NB4 (cell line): ENCODE measurements around the gene NPDC1.
"Not testable (repeated sequence)": the region's sequence is repeated elsewhere in the genome, so short reads cannot be mapped to it uniquely, and the experiment has no call there.

ENCODE experiments used
- DNase-seq: peaks from one replicate; pipeline ENCODE4 v3.0.0; 2010; ENCODE audit warnings: low read depth
- H3K4me3 ChIP-seq: one replicate; pipeline ENCODE4 v1.5.1; 2011; ENCODE audit warnings: mild to moderate bottlenecking, low read depth, low read length, moderate library complexity
- MYC ChIP-seq: IDR thresholded peaks from 2 replicates; pipeline ENCODE4 v1.6.1; 2011; ENCODE audit warnings: low read depth, low read length
- POLR2A ChIP-seq: IDR thresholded peaks from 2 replicates; pipeline ENCODE4 v1.6.1; 2011; ENCODE audit warnings: mild to moderate bottlenecking; ENCODE audit not compliant: insufficient read length; ENCODE audit errors: extremely low read depth
- TF ChIP-seq, protein P1 (sequence below): IDR thresholded peaks from 2 replicates; pipeline ENCODE4 v1.6.1; 2011; ENCODE audit warnings: low read depth, low read length
- TF ChIP-seq, protein P2 (sequence below): IDR thresholded peaks from one replicate; pipeline ENCODE4 v1.5.1; 2012; ENCODE audit warnings: low read depth, low read length

The NPDC1 gene

DNA sequence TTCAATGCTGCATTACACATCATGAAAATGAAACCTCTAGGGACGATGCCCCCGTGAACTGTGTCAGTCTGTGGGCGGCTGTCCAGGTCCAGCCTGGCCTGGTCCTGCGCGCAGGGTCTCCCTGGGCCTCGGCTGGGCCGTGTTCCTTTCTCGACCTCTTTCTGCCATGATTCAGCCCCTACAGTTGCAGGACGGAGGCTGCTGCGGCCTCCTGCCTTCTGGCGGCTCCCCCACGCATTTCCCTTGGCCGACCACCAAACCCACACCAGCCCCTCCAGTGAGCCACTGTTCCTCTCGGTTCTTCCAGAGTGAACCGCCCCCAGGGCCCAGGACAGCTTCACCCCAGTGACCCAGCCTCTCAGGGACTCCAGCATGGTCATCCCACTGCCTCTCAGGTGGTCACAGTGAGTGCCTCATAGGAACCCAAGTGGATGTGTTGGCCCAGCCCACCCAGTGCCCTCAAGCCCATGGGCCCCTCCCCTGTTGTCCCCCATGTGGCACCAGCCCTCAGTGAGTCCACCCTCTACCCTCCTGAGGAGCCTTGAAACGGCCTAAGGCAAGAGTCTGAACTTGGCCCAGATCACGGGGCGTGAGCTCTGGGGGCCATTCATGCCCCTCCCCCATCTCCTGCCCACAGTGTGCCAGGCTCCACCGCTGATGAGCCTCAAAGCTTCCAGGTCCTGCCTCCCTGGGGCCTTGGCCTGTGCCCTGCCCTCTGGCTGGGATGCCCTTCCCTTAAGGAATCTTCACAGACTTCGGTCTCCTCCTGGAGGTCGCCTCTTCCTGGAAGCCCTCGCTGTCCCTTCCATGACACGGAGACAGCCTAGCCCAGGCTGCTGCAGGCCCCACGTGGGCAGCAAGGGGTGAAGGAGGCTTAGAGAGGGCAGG, 39.6 kb downstream of the NPDC1 start:
- DNase-seq, result peak; percentile 58
- TF ChIP-seq MYC (no peak), POLR2A (peak; percentile 7)
- TF ChIP-seq, protein P1, sequence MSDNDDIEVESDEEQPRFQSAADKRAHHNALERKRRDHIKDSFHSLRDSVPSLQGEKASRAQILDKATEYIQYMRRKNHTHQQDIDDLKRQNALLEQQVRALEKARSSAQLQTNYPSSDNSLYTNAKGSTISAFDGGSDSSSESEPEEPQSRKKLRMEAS, result no peak
- TF ChIP-seq, protein P2, sequence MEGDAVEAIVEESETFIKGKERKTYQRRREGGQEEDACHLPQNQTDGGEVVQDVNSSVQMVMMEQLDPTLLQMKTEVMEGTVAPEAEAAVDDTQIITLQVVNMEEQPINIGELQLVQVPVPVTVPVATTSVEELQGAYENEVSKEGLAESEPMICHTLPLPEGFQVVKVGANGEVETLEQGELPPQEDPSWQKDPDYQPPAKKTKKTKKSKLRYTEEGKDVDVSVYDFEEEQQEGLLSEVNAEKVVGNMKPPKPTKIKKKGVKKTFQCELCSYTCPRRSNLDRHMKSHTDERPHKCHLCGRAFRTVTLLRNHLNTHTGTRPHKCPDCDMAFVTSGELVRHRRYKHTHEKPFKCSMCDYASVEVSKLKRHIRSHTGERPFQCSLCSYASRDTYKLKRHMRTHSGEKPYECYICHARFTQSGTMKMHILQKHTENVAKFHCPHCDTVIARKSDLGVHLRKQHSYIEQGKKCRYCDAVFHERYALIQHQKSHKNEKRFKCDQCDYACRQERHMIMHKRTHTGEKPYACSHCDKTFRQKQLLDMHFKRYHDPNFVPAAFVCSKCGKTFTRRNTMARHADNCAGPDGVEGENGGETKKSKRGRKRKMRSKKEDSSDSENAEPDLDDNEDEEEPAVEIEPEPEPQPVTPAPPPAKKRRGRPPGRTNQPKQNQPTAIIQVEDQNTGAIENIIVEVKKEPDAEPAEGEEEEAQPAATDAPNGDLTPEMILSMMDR, result no peak
- no peak overlapping the region for H3K4me3 ChIP-seq

DNA sequence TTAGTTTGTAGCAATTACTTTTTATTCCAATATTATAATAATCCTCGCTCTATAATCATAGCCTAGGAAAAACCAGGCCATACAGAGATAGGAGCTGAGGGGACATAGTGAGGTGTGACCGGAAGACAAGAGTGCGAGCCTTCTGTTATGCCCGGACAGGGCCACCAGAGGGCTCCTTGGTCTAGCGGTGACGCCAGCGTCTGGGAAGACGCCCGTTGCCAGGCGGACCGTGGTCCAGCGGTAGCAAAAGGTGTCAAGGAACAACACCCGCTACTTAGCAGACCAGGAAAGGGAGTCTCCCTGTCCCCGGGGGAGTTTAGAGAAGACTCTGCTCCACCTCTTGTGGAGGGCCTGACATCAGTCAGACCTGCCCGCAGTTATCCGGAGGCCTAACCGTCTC, 41.7 kb downstream of the NPDC1 start:
- DNase-seq, H3K4me3 ChIP-seq: not testable (repeated sequence)
- TF ChIP-seq, protein P2, result peak; percentile 9

DNA sequence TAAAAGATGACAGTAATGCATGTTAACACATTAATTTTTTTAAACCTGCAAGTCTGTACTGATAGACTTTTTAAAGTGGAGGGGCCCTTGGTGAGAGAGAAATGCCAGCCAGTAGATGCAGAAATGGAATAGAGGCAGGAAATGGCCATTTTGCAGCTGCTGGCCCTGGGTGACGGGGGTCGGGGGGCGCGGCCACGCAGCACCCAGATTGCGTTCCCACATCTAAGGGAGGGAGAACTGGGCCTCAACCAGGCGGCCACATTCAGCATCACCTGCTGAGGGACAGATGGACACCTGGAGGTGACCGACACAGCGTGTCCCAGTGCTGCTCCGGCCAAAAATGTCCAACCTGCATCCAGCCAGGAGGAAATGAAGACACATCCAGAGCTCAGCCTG, 43.3 kb downstream of the NPDC1 start:
- TF ChIP-seq, protein P1, result no peak
- TF ChIP-seq POLR2A (no peak), MYC (no peak)
- TF ChIP-seq, protein P2, result no peak
- H3K4me3 ChIP-seq, result no peak overlapping the region
- no peak for DNase-seq

DNA sequence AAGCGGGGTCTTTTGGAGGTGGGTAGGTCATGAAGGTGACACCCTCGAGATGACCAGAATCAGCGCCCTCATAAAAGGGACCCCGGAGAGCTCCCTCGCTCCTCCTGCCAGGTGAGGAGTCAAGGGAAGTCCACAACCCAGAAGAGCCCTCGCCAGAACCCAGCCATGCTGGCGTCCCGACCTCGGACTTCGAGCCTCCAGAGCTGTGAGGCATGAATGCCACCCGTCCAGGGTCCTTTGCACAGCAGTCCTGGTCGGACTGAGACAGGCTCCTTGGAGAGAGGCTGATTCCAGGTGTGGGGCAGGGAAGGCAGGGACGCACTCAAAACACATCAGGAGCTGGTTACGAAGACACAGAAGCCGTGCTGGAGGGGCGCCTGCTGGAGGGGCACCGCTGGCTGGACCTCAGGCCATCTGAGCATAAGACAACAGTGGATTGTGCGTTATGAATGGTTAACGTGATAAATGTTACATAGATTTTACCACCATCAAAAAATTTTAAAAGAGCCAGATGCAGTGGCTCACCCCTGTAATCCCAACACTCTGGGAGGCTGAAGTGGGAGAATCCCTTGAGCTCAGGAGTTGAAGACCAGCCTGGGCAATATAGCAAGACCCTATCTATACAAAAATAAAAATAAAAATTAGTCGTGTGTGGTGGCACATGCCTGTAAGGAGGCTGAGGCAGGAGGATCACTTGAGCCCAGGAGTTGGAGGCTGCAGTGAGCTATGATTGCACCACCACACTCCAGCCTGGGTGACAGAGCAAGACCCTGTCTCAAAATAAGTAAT, 43.9 kb downstream of the NPDC1 start:
- TF ChIP-seq POLR2A, result no peak
- DNase-seq, result no peak
- no peak overlapping the region for H3K4me3 ChIP-seq

DNA sequence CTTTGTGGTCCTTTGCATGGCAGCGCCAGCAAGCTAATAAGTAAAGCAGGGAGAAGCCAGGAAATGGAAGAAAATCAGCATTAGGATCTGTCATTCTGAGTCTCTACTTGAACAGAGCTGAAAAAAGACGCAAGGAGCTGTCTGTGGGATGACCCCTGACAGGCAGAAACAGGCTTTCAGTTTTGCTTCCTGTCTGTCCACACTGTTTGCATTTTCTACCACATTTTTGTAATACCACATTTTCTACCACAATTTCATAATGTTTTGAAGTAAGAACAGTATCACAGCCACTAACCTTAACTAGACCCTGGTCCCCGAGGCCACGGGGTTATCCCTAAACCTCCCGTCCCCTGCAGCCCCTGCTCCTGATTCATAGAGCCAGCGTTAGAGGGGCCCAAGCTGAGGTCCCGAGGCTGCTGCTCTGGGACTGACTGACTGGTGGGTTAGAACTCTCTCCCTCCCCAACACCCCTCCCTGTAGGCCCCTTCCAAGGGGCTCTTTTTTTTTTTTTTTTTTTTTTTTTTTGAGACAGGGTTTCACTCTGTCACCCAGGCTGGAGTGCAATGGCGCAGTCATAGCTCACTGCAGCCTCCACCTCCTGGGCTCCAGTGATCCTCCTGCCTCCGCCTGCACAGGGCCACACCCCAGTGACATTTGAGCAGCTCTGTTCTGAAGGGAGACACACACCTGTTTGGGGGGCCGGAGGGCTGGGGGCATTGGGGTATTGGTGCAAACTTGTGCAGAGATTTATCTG, 45.6 kb downstream of the NPDC1 start:
- peak; percentile 87 for DNase-seq
- TF ChIP-seq POLR2A, result no peak
- TF ChIP-seq MYC, result peak; percentile 38; the same call in 1 of the 2 replicates
- TF ChIP-seq, protein P1, result peak; percentile 63
- no peak overlapping the region for H3K4me3 ChIP-seq

DNA sequence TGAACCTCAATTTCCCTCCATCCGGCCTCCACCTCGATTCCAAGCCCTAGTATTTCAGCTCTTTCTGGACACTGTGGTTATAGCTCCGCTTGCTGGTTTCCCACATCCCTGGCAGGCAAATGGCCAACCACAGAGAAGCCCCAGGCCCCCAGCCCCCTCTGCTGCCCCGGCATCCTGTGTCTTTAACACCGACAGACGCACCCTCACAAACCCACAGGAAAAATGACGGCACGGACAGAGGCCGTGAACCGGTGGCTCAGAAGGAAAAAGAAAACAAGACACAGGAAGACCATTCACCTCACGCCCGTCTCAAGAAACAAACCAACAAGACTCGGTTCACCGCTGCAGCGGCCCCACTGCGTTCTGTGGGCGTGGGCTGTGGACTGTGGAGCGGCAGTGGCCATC, 48.1 kb downstream of the NPDC1 start:
- TF ChIP-seq, protein P2, result no peak
- TF ChIP-seq, protein P1, result no peak
- TF ChIP-seq MYC, result no peak
- no peak overlapping the region for H3K4me3 ChIP-seq
- DNase-seq, result no peak
